HG03439 (cell line): Measurements from ENCODE around the gene RAP1GAP.

ENCODE experiments used
- ATAC-seq: cut with Tn5 transposase; IDR thresholded peaks from one replicate; pipeline ENCODE4 v1.9.1; 2021; ENCODE audit warnings: mild to moderate bottlenecking, moderate library complexity; ENCODE audit not compliant: unreplicated experiment

Gene RAP1GAP

GRCh38 chr1:21669258-21670058 is at the start of gene RAP1GAP:
Gene RAP1GAP, minus strand, starts transcription at chr1:21669357. Its CDS starts 49,325 bp downstream, at chr1:21620032.
- ATAC-seq: no peak

- ATAC-seq: no peak
Measured at GRCh38 chr1:21716169-21716568, 47.0 kb upstream of the RAP1GAP start.

- ATAC-seq: no peak
Measured at GRCh38 chr1:21707891-21708290, 38.7 kb upstream of the RAP1GAP start.

- ATAC-seq: no peak
Measured at GRCh38 chr1:21707086-21707840, 38.1 kb upstream of the RAP1GAP start.

GRCh38 chr1:21706151-21706835 is 37.1 kb upstream of the RAP1GAP start:
- no peak for ATAC-seq

GRCh38 chr1:21705303-21705980 is 36.3 kb upstream of the RAP1GAP start:
- ATAC-seq: no peak

- ATAC-seq: no peak
Measured at GRCh38 chr1:21704145-21704544, 35.0 kb upstream of the RAP1GAP start.

- no peak for ATAC-seq
Measured at GRCh38 chr1:21703318-21703963, 34.3 kb upstream of the RAP1GAP start.

- no peak for ATAC-seq
Measured at GRCh38 chr1:21702780-21703179, 33.6 kb upstream of the RAP1GAP start.

- ATAC-seq: no peak
Measured at GRCh38 chr1:21701401-21701800, 32.2 kb upstream of the RAP1GAP start.

GRCh38 chr1:21700094-21700493 is 30.9 kb upstream of the RAP1GAP start:
- no peak for ATAC-seq

- no peak for ATAC-seq
Measured at GRCh38 chr1:21696931-21697330, 27.8 kb upstream of the RAP1GAP start.

GRCh38 chr1:21693732-21694131 is 24.6 kb upstream of the RAP1GAP start:
- ATAC-seq: no peak

GRCh38 chr1:21691739-21692138 is 22.6 kb upstream of the RAP1GAP start:
- no peak for ATAC-seq

GRCh38 chr1:21689661-21690372 is 20.7 kb upstream of the RAP1GAP start:
- ATAC-seq: no peak

- ATAC-seq: no peak
Measured at GRCh38 chr1:21687081-21687529, 17.9 kb upstream of the RAP1GAP start.

- no peak for ATAC-seq
Measured at GRCh38 chr1:21685946-21686678, 17.0 kb upstream of the RAP1GAP start.

- no peak for ATAC-seq
Measured at GRCh38 chr1:21681426-21681825, 12.3 kb upstream of the RAP1GAP start.

GRCh38 chr1:21680918-21681317 is 11.8 kb upstream of the RAP1GAP start:
- no peak for ATAC-seq
